T-helper 2 cell (primary cell): Measurements from ENCODE around the gene ADGRA1.
"Not testable (repeated sequence)": the region's sequence is repeated elsewhere in the genome, so short reads cannot be mapped to it uniquely, and the experiment has no call there.

Experiments
- DNase-seq, 5 experiments: peaks; one replicate each; pipeline versions ENCODE4 v3.0.0 to v3.0.0-alpha.2; 2012 to 2022

The ADGRA1 gene

GRCh38 chr10:133129071-133129858 is 41.5 kb downstream of the ADGRA1 start:
- DNase-seq = no peak

- no peak for DNase-seq
Measured at GRCh38 chr10:133129859-133130495, 42.3 kb downstream of the ADGRA1 start.

DNA sequence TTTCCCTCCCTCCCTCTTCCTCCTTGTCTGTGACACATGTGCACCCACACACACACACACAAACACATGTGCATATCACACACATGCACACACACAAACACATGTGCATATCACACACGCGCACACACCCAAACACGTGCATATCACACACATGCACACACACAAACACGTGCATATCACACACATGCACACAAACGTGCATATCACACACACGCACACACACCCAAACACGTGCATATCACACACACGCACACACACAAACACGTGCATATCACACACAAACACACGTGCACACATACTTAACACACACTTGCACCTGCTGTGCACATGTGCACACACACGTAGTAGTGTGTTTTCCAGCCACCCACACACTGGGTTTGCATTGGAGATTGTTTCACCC is 42.9 kb downstream of the ADGRA1 start:
- DNase-seq = no peak

- DNase-seq = no peak
Measured at GRCh38 chr10:133131053-133131452, 43.3 kb downstream of the ADGRA1 start.

DNA sequence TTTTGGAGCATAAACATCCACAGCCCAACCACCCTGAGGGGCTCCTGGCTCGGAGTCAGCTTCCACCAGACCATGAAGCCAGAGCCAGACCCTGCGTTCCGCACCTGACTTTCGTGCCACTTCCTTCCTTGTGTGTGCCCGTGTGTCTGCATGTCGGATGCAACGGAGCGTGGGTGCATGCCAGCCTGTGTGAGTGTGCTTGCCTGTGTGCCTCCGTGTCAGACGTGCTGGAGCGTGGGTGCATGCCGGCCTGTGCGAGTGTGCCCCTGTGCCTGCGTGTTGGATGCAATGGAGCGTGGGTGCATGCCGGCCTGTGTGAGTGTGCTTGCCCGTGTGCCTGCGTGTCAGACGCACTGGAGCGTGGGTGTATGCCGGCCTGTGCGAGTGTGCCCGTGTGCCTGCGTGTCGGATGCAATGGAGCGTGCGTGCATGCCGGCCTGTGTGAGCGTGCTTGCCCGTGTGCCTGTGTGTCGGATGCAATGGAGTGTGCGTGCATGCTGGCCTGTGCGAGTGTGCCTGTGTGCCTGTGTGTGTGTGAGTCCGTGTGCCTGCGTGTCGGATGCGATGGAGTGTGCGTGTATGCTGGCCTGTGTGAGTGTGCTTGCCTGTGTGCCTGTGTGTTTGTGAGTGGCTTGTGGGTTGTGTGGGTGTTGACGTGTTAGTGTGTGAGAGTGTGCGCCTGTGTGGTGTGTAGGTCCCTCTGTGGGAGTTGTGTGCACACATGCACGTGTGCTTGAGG is 44.2 kb downstream of the ADGRA1 start:
- no peak for DNase-seq

GRCh38 chr10:133132473-133133291 is 45.0 kb downstream of the ADGRA1 start:
- DNase-seq = no peak

DNA sequence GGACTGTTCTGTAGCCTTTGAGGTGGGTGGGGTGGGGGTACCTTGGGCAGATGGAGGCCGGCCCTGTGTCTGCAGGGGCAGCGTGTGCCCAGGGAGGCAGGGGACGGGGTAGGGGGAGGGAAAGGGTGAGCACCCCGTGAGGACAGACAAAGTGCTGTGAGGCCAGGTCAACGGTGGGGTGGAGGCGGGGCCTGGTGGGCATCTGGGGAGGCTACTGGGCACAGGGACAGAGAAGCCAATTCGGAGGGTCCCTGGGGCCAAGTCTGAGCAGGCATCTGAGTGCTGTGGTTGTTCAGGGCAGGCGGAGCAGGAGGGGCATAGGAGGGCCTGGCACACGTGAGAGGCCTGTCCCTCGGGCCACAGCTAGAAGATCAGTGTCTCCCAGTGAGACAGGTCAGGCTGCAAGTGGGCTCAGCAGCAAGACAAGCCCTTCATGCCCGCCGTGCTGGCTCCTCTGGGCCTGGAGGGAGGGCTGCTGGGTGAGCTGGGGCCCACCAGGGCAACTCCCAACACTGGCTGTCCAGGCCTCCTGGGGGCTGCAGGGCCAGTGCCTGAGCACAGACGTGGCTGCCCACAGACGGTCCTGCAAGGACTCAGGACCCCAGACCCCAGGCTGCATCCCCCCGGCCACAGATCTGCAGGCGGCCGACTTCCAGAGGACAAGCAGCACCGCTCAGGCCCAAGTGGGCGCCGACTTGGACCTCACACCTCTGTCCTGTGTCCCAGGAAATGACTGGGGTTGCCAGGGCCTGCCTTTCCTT is 45.9 kb downstream of the ADGRA1 start:
- DNase-seq = no peak

- DNase-seq = no peak
Measured at GRCh38 chr10:133134411-133135115, 46.8 kb downstream of the ADGRA1 start.

DNA sequence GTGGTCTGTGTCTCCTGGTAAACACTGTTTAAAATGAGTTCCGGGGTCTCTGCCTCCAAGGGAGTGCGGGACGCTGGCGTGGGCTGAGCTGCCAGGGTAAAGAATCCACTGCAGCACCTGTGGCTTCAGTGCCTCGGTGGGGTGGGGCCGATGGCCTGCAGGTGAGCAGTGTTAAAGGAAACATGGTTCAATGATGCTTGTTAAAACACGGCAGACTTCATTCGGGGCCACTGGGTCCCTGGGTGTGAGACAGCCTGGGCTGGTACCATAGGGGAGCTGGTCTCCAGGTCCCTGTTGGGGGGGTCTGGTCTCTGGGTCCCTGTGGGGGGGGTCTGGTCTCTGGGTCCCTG is 47.4 kb downstream of the ADGRA1 start:
- no peak for DNase-seq

DNA sequence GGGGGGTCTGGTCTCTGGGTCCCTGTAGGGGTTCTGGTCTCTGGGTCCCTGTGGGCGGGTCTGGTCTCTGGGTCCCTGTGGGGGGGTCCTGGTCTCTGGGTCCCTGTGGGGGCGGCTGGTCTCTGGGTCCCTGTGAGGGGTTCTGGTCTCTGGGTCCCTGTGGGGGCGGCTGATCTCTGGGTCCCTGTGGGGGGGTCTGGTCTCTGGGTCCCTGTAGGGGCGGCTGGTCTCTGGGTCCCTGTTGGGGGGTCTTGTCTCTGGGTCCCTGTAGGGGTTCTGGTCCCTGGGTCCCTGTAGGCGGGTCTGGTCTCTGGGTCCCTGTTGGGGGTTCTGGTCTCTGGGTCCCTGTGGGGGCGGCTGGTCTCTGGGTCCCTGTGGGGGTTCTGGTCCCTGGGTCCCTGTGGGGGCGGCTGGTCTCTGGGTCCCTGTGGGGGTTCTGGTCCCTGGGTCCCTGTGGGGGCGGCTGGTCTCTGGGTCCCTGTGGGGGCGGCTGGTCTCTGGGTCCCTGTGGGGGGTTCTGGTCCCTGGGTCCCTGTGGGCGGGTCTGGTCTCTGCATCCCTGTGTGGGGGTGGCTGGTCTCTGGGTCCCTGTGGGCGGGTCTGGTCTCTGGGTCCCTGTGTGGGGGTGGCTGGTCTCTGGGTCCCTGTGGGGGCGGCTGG is 49.9 kb downstream of the ADGRA1 start:
- not testable (repeated sequence) for DNase-seq

DNA sequence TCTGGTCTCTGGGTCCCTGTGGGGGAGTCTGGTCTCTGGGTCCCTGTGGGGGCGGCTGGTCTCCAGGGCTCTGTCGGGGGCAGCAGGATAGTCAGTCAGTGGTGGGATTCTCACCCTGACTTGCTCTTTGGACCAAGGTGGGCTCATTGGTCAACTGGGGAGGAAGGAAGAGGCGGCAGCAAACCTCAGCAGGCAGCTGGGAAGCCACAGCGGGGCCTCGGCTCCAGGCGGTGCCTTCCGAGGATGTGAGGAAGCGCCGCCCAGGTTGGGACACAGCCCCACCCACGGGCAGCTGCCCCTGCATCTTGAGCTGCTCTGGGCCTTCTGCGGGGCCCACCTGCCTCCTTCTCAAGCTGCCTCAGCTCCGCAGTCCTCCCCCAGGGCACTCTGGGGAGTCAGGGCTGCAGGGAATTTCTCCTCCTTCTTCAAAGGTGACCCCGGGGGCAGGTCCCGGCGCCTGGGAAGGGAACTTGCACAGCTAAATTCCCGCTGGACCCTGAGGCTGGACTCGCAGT is 51.9 kb downstream of the ADGRA1 start:
- no peak for DNase-seq

GRCh38 chr10:133140417-133141143 is 52.9 kb downstream of the ADGRA1 start:
- DNase-seq = no peak

- no peak for DNase-seq
Measured at GRCh38 chr10:133141144-133141957, 53.6 kb downstream of the ADGRA1 start.

DNA sequence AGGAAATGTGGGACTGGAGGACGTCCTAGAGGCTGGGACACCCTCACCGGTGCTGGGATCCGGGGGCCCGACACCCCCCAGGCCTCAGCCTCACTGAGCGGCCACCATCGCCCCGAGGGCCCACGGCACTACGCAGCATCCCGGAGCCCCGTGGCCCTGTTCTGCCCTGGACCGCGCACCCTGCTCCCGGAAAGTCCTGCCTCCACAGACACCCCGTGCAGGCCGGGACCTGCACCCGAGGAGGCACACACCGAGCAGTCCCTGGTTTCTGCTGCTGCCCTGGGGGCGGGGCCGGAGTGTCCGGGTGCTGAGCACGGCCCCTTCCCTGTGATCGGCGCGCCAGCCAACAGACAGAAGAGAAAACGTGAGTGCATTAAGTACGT is 54.2 kb downstream of the ADGRA1 start:
- DNase-seq = no peak

DNA sequence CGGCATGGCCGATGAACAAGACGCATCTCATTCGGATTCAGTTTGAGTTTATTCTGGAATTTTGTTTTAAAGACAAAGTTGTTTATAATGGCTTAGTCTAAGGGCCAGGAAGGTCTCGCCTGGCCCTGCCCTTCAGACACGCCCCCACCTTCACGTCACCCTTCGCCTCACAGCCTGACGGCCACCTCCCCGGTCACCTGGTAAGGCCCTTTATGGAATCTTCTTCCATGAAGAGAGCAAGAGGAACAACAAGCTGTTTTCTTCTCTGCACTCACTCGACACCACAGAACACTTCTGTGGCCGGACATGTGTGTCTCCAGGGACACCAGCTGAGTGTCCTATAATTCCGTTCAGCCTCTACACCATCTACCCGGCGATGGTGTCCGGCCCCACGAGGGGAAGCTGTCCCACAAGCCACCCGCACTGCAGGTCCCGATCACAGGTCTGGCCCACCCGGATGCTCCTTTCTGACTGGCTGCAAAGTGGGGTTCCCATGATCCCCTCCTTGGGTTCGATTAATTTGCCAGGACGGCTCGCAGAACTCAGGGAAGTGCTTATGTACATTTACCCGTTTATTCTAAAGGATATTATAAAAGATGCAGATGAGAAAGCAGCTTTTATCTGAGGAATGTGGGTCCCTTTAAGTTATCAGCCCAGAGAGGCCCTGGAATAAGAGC is 54.9 kb downstream of the ADGRA1 start:
- DNase-seq = no peak

- no peak for DNase-seq
Measured at GRCh38 chr10:133143200-133143533, 55.4 kb downstream of the ADGRA1 start.

- no peak for DNase-seq
Measured at GRCh38 chr10:133143546-133143945, 55.8 kb downstream of the ADGRA1 start.

DNA sequence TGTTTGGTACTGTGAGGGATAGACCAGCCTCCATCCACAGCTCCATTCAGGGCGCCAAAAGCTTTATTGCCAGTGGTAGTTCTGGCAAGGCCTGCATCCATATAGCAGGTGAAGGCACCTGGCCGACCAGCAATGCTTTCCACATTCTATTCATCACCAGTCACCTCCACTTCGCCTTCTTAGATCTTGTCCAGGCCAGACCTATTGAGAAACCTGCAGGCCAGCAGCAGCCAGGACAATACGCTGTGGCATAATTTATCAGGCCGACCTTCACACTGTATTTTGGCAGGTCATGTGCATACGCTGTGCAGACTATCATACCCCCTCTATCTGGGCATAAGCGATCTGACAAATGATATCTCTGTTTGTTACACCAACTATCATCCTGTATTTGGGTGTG is 57.0 kb downstream of the ADGRA1 start:
- DNase-seq = no peak

- no peak for DNase-seq
Measured at GRCh38 chr10:133150226-133150625, 62.5 kb downstream of the ADGRA1 start.
